GM18499 (cell line): ENCODE results near the gene NPRL2.
"Not testable (repeated sequence)": the region's sequence is repeated elsewhere in the genome, so short reads cannot be mapped to it uniquely, and the experiment has no call there.

Source experiments
- ATAC-seq: cut with Tn5 transposase; IDR thresholded peaks from one replicate; pipeline ENCODE4 v1.9.1; 2021; ENCODE audit warnings: moderate number of reproducible peaks; ENCODE audit not compliant: insufficient read depth, unreplicated experiment

The NPRL2 gene

GRCh38 chr3:50318615-50319014 is 32.0 kb downstream of the NPRL2 start:
- ATAC-seq: no peak

- no peak for ATAC-seq
Measured at GRCh38 chr3:50318163-50318562, 32.4 kb downstream of the NPRL2 start.

GRCh38 chr3:50317300-50317699 is 33.3 kb downstream of the NPRL2 start:
- ATAC-seq: no peak

- no peak for ATAC-seq
Measured at GRCh38 chr3:50316657-50317242, 33.8 kb downstream of the NPRL2 start.

GRCh38 chr3:50314816-50315215 is 35.8 kb downstream of the NPRL2 start:
- no peak for ATAC-seq

- no peak for ATAC-seq
Measured at GRCh38 chr3:50314342-50314741, 36.2 kb downstream of the NPRL2 start.

GRCh38 chr3:50312041-50312440 is 38.5 kb downstream of the NPRL2 start:
- ATAC-seq: not testable (repeated sequence)

GRCh38 chr3:50304601-50305000 is 46.0 kb downstream of the NPRL2 start:
- ATAC-seq: no peak

GRCh38 chr3:50303013-50303815 is 47.4 kb downstream of the NPRL2 start, which contains the start of gene HYAL1:
Gene HYAL1, minus strand, starts transcription at chr3:50303574. Its CDS starts 618 bp downstream, at chr3:50302956.
- ATAC-seq: no peak

GRCh38 chr3:50302095-50303012 is 48.2 kb downstream of the NPRL2 start:
- no peak for ATAC-seq

GRCh38 chr3:50300681-50301254 is 49.8 kb downstream of the NPRL2 start:
- no peak for ATAC-seq

- no peak for ATAC-seq
Measured at GRCh38 chr3:50299929-50300680, 50.5 kb downstream of the NPRL2 start.

- no peak for ATAC-seq
Measured at GRCh38 chr3:50299638-50299928, 51.0 kb downstream of the NPRL2 start.

GRCh38 chr3:50298836-50299637 is 51.5 kb downstream of the NPRL2 start, which contains the start of the genes HYAL3 and NAA80:
Gene HYAL3, minus strand, starts transcription at chr3:50299405. Its CDS starts 3,803 bp downstream, at chr3:50295602.
Gene NAA80, minus strand, starts transcription at chr3:50299405. Its CDS starts 1,942 bp downstream, at chr3:50297463.
- peak; percentile 66 for ATAC-seq

- ATAC-seq: no peak
Measured at GRCh38 chr3:50297896-50298725, 52.5 kb downstream of the NPRL2 start.

- no peak for ATAC-seq
Measured at GRCh38 chr3:50297384-50297775, 53.2 kb downstream of the NPRL2 start.
